NB4 (cell line): ENCODE measurements around the gene PPM1L.

Source experiments
- MAX ChIP-seq: IDR thresholded peaks from 2 replicates; pipeline ENCODE4 v1.6.1; 2011; ENCODE audit warnings: low read depth, low read length
- TF ChIP-seq, protein P1 (sequence below): IDR thresholded peaks from one replicate; pipeline ENCODE4 v1.5.1; 2012; ENCODE audit warnings: low read depth, low read length

GRCh38 chr3:161100994-161101393 lies 345.0 kb downstream of the PPM1L start:
- TF ChIP-seq, protein P1, sequence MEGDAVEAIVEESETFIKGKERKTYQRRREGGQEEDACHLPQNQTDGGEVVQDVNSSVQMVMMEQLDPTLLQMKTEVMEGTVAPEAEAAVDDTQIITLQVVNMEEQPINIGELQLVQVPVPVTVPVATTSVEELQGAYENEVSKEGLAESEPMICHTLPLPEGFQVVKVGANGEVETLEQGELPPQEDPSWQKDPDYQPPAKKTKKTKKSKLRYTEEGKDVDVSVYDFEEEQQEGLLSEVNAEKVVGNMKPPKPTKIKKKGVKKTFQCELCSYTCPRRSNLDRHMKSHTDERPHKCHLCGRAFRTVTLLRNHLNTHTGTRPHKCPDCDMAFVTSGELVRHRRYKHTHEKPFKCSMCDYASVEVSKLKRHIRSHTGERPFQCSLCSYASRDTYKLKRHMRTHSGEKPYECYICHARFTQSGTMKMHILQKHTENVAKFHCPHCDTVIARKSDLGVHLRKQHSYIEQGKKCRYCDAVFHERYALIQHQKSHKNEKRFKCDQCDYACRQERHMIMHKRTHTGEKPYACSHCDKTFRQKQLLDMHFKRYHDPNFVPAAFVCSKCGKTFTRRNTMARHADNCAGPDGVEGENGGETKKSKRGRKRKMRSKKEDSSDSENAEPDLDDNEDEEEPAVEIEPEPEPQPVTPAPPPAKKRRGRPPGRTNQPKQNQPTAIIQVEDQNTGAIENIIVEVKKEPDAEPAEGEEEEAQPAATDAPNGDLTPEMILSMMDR = no peak
- no peak for TF ChIP-seq MAX
